ENCODE measurements around the gene CBY1.
A peak's percentile ranks its signal among the peaks of the same experiment; 100 is the strongest.

Gene CBY1

GRCh38 chr22:38652859-38653258 is 3.6 kb upstream of the CBY1 start:
- DNase-seq = no peak

GRCh38 chr22:38653741-38654140 is 2.7 kb upstream of the CBY1 start:
- DNase-seq = no peak

- DNase-seq = peak; percentile 41
Observed at GRCh38 chr22:38655519-38656255, 751 bp upstream of the CBY1 start.

GRCh38 chr22:38657045-38657909 is 839 bp downstream of the CBY1 start:
- DNase-seq = no peak

DNA sequence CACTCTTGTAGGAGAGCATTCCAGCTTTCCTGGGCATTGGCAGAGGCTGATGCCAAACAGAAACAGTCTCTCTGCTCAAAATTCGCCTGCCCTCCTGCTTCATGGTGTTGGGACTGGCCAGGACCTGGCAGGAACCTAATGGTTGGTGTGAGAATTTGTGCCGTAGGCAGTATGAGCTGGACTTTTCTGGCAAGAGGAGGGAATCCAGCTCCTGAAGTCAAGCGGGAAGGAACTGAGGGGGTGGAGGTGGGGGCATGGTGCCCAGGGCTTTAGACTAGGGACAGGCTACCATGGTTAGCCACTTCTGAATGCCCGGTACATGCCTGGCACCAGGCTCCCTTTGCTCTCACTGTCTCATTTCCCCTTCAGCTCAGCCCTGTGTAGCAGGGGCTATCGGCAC is 18.4 kb downstream of the CBY1 start:
- DNase-seq = no peak

DNA sequence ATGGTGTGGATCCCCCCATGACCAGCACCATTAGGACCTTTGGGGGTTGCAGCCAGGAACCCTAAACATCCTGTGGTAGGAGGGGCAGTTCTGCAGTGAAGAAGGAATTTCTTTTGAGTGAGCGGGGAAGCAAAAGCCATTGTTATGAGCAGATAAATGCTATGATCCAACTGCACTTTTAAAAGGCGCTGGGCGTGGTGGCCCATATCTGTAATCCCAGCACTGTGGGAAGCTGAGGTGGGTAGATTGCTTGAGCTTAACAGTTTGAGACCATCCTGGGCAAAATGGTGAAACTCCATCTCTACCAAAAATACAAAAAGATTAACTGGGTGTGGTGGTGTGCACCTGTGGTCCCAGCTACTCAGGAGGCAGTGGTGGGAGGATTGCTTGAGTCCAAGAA is 19.4 kb downstream of the CBY1 start:
- no peak for DNase-seq

- DNase-seq = peak; percentile 42
Observed at GRCh38 chr22:38681582-38682335, 25.3 kb downstream of the CBY1 start, which contains the start of gene TOMM22. Gene TOMM22 (plus strand): TSS chr22:38681957. CDS start chr22:38681979, 22 bp downstream.

DNA sequence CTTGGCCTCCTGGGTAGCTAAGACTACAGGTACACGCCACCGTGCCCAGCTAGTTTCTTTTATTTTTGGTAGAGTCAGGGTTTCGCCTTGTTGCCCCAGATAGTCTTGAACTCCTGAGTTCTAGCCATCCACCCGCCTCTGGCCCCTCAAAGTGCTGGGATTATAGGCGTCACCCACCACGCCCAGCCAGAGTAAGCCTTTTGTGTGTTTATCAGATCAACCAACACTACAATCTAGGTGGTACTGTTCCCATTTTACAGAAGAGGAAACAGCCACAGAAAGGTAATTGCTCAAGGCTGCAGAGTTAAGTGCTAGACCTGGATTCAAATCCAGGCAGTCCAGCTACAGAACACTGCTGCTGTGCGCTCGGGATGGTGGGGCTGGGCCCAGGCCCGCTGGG is 28.5 kb downstream of the CBY1 start:
- DNase-seq = no peak

DNA sequence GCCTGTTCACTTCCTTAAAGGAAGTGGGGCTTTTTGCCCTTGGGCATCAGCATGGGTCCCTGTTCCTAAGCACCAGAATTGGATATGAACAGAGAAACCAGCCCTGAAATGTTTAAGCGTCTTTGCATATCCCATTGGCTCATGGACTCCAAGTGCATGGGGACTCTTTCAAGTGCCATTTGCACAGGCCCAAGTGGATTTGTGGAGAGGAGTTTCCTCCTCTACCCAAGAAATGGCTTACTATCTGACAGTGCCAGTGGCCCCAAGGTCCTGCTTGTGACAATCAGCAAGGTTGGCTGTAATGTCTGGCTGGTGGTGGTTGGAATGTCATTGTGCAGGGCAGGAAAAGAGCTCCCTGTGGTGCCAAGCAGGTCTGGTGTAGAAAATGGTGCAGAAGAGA is 29.3 kb downstream of the CBY1 start:
- DNase-seq = no peak

- DNase-seq = no peak
Observed at GRCh38 chr22:38689651-38690050, 33.2 kb downstream of the CBY1 start.

GRCh38 chr22:38694049-38694448 is 37.6 kb downstream of the CBY1 start:
- no peak for DNase-seq

- DNase-seq = no peak
Observed at GRCh38 chr22:38694940-38695339, 38.5 kb downstream of the CBY1 start.

GRCh38 chr22:38696606-38697424 is 40.4 kb downstream of the CBY1 start:
- DNase-seq = no peak

- no peak for DNase-seq
Observed at GRCh38 chr22:38697425-38698089, 41.1 kb downstream of the CBY1 start.

DNA sequence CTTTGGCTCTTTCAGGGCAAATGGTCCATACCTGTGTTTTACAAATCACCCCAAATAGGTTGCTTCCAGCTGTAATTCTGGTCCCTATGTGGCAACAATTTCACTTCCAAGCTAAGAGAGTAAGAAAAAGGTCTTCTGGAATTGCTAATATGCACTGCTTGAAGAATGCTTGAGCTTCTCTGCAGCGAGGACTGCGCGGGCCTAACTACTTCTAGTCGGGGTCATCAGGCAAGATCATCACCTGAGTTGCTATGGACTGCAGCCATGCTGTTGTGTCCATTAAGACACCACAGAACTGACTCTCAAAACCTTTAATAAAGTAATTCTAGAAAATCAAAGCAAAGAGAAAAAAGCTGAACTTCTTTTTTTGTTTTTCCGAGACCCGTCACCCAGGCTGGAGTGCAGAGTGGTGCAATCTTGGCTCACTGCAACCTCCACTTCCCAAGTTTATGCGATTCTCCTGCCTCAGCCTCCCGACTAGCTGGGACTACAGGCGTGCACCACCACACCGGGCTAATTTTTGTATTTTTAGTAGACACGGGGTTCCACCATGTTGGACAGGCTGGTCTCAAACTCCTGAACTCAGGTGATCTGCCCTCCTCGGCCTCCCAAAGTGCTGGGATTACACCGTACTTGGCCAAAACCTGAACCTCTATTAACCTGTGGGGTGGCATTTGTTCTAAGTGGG is 42.1 kb downstream of the CBY1 start:
- no peak for DNase-seq

- DNase-seq = no peak
Observed at GRCh38 chr22:38699143-38699542, 42.7 kb downstream of the CBY1 start.

DNA sequence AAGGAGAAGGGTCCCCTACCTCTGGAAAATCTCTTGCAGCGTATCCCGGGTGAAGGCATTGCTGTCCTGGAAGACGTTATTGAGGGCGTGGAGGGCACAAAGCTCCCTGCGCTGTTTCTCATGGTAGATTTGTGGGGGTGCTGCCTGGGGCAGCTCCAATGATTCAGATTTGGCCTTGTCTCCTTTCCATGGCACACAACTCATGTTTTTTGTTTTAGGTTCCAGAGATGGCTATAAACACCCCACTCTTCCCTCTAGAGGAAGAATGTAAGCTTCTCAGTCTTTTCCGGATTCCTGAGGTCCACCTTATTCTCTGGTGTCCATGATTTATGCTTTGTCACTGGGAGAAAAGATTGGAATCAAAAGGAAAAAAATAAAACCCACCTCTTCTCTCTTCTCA is 43.3 kb downstream of the CBY1 start:
- DNase-seq = no peak

- no peak for DNase-seq
Observed at GRCh38 chr22:38700270-38700788, 43.9 kb downstream of the CBY1 start.

GRCh38 chr22:38700789-38701628 is 44.6 kb downstream of the CBY1 start, which contains the start of gene JOSD1:
Gene JOSD1 (minus strand): TSS chr22:38700943. CDS start chr22:38699987, 956 bp downstream.
- DNase-seq = peak; percentile 73

DNA sequence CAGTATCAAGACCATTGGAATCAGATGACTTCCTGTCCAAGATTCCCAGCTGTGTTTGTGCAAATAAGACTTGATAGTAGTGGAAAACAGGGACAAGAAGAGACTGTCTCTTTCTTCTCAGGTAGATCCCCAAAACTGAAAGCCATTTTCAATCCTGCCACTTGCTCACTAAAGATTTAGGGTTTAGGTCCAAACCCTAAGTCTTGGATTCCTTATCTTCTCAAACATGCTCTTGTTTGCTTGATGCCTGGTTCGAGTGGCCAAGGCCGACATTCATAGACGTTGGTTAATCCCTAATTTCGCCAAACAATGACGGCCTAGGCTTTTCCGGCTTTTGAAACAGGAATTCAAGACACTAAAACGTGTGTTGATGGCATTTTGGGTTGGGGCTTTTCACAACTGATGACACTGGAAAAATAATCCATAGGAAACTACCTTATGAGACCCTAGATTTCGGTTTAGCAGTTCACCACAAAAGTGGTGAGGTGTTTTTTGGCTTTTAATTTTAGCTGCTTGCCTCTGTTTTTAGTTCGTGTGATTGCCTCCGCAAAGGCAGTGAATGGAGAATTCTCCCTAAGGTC is 48.3 kb downstream of the CBY1 start:
- no peak for DNase-seq

Measured in NCI-H2227 treated with DMSO at 0.1 percent for 48 hours (cell line).